B cell (primary cell): ENCODE measurements around the gene NBPF11.
"Not testable (repeated sequence)": the region's sequence is repeated elsewhere in the genome, so short reads cannot be mapped to it uniquely, and the experiment has no call there.

Source experiments
- CTCF ChIP-seq: fragments of 200-600 bp; IDR thresholded peaks from one replicate; pipeline ENCODE4 v1.8.0; 2022; ENCODE audit warnings: antibody characterized with exemption, mild to moderate bottlenecking
- EZH2 ChIP-seq: IDR thresholded peaks from 2 replicates; pipeline ENCODE4 v1.6.1; 2012; ENCODE audit warnings: borderline replicate concordance, low read depth, mild to moderate bottlenecking, moderate library complexity, low read length; ENCODE audit not compliant: insufficient read depth, poor library complexity, severe bottlenecking

- TF ChIP-seq EZH2, CTCF: not testable (repeated sequence)
These were observed 13.5 kb downstream of the NBPF11 start for GRCh38 chr1:148138606-148139005.
